NT2/D1 (cell line): ENCODE measurements around the gene PHYKPL.

ENCODE experiments used
- SUZ12 ChIP-seq: IDR thresholded peaks from 2 replicates; pipeline ENCODE4 v1.6.1; 2011; ENCODE audit not compliant: insufficient read length, insufficient read depth; ENCODE audit errors: extremely low read depth
- YY1 ChIP-seq: IDR thresholded peaks from 2 replicates; pipeline ENCODE4 v1.6.1; 2011; ENCODE audit not compliant: insufficient read length, insufficient read depth
- ZNF274 ChIP-seq: IDR thresholded peaks from 2 replicates; pipeline ENCODE4 v1.6.1; 2011; ENCODE audit warnings: mild to moderate bottlenecking, low read depth, low read length

DNA sequence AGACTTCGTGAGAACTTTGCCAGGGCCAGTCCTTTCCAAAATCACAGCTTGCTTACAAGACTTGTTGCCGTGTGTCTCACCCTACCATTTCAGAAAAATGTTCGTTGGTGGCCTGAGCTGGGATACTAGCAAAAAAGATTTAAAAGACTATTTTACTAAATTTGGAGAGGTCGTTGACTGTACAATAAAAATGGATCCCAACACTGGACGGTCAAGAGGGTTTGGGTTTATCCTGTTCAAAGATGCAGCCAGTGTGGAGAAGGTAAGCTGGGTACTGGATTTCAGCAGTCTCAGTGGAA lies 26.9 kb downstream of the PHYKPL start:
- no peak for TF ChIP-seq YY1
- no peak for TF ChIP-seq ZNF274
- TF ChIP-seq SUZ12: no peak
